Fibroblast of mammary gland (primary cell): ENCODE results near the gene ADAM22.

Experiments
- DNase-seq: peaks from one replicate; pipeline ENCODE4 v3.0.0-alpha.2; 2010; ENCODE audit warnings: low read depth
- H3K4me3 ChIP-seq: 2 replicates; pipeline ENCODE4 v1.5.1; 2011; ENCODE audit warnings: low read depth, mild to moderate bottlenecking, low read length, moderate library complexity; ENCODE audit not compliant: control insufficient read depth
- CTCF ChIP-seq: conservative IDR thresholded peaks from 2 replicates; pipeline ENCODE4 v1.5.1; 2011; ENCODE audit warnings: low read depth, low read length, inconsistent platforms; ENCODE audit not compliant: control insufficient read depth, insufficient read depth

ADAM22 gene

DNA sequence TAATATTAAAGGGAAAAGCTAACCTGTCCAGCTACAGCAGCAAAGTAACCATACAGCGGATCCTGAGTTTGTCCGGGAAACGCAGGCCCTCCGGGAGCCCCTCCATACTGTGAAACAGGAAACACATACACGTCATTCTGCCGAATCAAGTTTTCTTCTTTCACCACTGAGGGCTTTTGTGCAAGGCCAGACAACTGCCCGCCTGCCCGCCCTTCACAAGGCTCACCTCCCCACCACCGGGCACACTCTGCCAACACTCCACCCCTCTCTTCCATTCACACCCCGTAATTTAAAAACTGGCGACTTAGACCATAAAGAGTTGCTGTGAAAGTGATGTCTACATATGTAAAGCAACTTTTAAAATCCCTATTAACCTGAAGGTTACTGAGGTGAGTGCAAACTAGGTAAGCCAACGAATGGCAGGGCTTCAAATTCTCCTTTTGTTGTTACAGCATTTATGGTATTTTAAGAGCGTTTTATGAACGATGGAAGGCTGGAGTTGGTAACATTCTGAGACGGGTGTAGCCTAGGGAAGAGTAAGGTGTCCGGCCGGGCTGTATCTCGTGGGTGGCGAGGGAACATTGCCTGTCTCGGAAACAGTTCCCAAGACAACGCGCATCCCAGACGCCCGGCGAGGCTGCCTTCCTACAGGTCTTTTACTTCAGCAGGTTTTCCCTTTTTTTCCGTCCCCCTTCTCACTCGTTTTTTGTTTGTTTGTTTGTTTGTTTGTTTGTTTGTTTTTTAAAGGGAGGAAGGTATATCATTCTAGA is 285.0 kb downstream of the ADAM22 start:
- peak; percentile 59 for DNase-seq
- peak overlapping the region; percentile 91 for H3K4me3 ChIP-seq
- no peak for TF ChIP-seq CTCF

- peak; percentile 74 for DNase-seq
- peak; percentile 18 for TF ChIP-seq CTCF
- H3K4me3 ChIP-seq = peak within 1 kb of the TSS; percentile 91
These were observed 286.0 kb downstream of the ADAM22 start, which contains the start of gene SRI for GRCh38 chr7:88219781-88220747. TSS of gene SRI (minus strand) at chr7:88220038. CDS start at chr7:88220026, 12 bp downstream.

DNA sequence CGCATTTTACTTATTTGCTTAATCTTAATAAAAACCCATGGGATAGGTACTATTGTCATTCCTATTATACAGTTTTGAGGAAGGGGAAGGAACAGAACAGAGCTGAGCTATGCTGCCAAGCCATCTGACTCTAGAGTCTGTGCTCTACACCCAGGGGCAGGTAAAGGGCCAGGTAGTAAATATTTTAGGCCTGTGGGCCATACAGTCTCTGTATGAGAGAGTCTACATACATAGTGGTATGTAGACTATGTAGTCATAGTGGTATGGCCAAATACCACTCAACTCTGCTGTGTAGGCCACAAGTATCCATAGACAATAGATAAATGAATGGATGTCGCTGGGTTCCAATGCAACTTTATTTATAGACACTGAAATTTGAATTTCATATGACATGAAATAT is 289.2 kb downstream of the ADAM22 start:
- TF ChIP-seq CTCF = no peak
- no peak for DNase-seq
- no peak overlapping the region for H3K4me3 ChIP-seq

DNA sequence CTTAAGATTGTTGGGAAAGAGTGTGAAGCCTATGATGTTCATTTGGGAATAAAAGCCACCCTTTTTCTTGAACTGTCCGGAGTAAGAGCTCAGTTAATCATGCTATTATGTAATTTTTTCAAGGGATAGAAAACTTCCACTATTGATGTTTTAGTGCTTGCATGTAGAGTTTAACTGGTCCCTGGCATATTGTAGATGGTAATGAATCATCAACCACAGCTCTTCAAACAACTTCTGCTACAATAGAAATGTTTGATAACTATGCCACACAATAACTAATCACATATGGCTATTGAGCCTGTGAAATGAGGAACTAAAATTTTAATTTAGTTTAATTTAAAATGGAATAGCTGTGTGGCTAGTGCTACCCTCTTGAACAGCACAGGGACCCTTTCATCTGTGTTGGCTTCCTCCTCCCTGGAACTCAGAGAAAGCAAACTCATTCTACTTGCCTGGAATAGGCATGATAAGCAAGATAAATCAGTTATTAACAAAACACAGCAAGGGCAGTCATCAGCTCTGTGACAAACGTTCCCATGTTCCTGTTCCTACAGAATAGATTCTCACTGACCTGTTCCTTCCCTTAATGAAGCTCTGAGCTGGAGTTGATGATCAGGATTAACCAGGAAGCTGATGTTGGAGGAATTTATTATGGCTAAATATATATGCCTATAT is 290.7 kb downstream of the ADAM22 start:
- no peak for TF ChIP-seq CTCF
- peak; percentile 72 for DNase-seq
- H3K4me3 ChIP-seq = no peak overlapping the region

DNA sequence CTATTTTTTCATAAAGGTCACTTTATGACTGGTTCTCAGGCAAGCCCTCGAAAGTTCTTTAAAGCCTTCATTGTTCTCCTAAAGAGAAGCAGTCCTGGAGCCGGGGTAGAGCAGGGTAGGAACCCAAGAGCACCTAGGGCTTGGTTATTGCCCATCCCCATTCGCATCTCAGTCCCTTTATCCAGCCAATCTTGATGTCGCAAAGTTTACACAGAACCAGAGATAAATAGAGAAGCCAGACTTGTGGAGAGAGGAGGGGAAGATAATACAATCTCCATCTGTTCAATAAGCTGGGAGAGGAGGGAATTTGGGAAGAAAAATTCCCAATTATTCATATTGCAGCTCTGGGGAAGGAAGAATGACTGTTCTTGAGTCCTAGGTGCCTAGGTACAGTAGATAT is 292.1 kb downstream of the ADAM22 start:
- no peak for TF ChIP-seq CTCF

DNA sequence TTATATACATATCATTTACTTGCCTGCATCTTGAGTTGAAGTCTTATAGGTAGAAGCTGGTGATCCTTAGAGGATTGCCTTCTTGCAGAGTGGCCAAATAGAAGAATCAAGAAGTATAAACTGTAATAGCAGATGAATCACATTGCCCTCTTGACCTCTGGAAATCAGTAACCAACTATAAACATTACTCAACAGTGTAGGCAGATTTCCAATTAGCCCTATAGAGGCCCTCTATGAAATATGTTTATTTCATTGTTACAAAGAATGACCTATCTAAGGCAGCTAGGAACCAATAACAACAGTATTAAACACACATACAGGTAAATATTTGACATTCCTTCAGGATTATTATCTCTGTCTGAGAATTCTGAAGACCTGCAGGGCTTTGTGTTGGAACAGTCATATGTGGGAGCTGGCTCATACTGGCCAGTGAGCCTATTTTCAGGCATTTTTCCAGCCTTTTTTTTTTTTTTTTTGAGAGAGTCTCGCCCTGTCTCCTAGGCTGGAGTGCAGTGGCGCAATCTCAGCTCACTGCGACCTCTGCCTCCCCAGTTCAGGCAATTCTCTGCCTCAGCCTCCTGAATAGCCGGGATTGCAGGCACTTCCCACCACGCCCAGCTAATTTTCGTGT is 292.9 kb downstream of the ADAM22 start:
- TF ChIP-seq CTCF = no peak
- H3K4me3 ChIP-seq = no peak overlapping the region
- peak; percentile 91 for DNase-seq

More for the DNA sequence above, 292.1 kb downstream of the ADAM22 start:
- no peak for DNase-seq
- H3K4me3 ChIP-seq = no peak overlapping the region
